Mesenchymal stem cell (in vitro differentiated cells and primary cell): Measurements from ENCODE around the gene KCNK5.

Experiments
- DNase-seq: peaks from one replicate; pipeline ENCODE4 v3.0.0-alpha.2; 2013
- H2AFZ ChIP-seq: one replicate; pipeline ENCODE4 v1.6.1; 2013; ENCODE audit warnings: low read depth, mild to moderate bottlenecking, control low read depth, inconsistent platforms, low read length, moderate library complexity
- H2AK5ac ChIP-seq: 2 replicates; pipeline ENCODE4 v1.6.1; 2013; ENCODE audit warnings: low read length, moderate library complexity, mild to moderate bottlenecking, inconsistent platforms; ENCODE audit not compliant: severe bottlenecking
- H2BK120ac ChIP-seq: one replicate; pipeline ENCODE4 v1.6.1; 2013; ENCODE audit warnings: low read depth, mild to moderate bottlenecking, inconsistent platforms, low read length, moderate library complexity
- H2BK12ac ChIP-seq, 2 experiments: one replicate each; pipeline ENCODE4 v1.6.1; 2013; ENCODE audit warnings: inconsistent platforms in 2 of 2, low read length in 2 of 2, mild to moderate bottlenecking in 2 of 2, moderate library complexity in 2 of 2, control low read depth in 1 of 2
- H2BK15ac ChIP-seq: one replicate; pipeline ENCODE4 v1.6.1; 2013; ENCODE audit warnings: mild to moderate bottlenecking, low read depth, inconsistent platforms; ENCODE audit not compliant: poor library complexity, severe bottlenecking
- H2BK5ac ChIP-seq: 2 replicates; pipeline ENCODE4 v1.6.1; 2013; ENCODE audit warnings: low read depth, mild to moderate bottlenecking, low read length, control low read depth, inconsistent platforms; ENCODE audit not compliant: poor library complexity, severe bottlenecking
- H3K14ac ChIP-seq, 2 experiments: one replicate each; pipeline ENCODE4 v1.6.1; 2013; ENCODE audit warnings: inconsistent platforms in 2 of 2, low read length in 2 of 2, control low read depth in 1 of 2, mild to moderate bottlenecking in 1 of 2, moderate library complexity in 1 of 2
- H3K18ac ChIP-seq, 2 experiments: one replicate each; pipeline ENCODE4 v1.6.1; 2013; ENCODE audit warnings: inconsistent platforms in 2 of 2, low read length in 2 of 2, control low read depth in 1 of 2, low read depth in 1 of 2, mild to moderate bottlenecking in 1 of 2
- H3K23ac ChIP-seq, 2 experiments: one replicate each; pipeline ENCODE4 v1.6.1; 2013; ENCODE audit warnings: inconsistent platforms in 2 of 2, low read length in 2 of 2, mild to moderate bottlenecking in 2 of 2, moderate library complexity in 2 of 2, control low read depth in 1 of 2
- H3K27ac ChIP-seq: 2 replicates; pipeline ENCODE4 v1.5.1; 2013; ENCODE audit warnings: mild to moderate bottlenecking, moderate library complexity, low read length, control low read depth, inconsistent platforms; ENCODE audit not compliant: poor library complexity, severe bottlenecking
- H3K27me3 ChIP-seq, 2 experiments: 2 replicates each; pipeline versions ENCODE4 v1.6.1 to v1.7.0; 2013; ENCODE audit warnings: low read length in 2 of 2, mild to moderate bottlenecking in 2 of 2, moderate library complexity in 2 of 2, control low read depth in 1 of 2, inconsistent platforms in 1 of 2; ENCODE audit not compliant: control insufficient read depth in 1 of 2, insufficient read depth in 1 of 2
- H3K36me3 ChIP-seq, 2 experiments: 2 replicates each; pipeline versions ENCODE4 v1.6.1 to v1.7.0; 2013; ENCODE audit warnings: low read length in 2 of 2, control low read depth in 1 of 2, inconsistent platforms in 1 of 2, low read depth in 1 of 2, mild to moderate bottlenecking in 1 of 2; ENCODE audit not compliant: insufficient read depth in 2 of 2, control insufficient read depth in 1 of 2
- H3K4ac ChIP-seq, 2 experiments: one replicate each; pipeline ENCODE4 v1.6.1; 2013; ENCODE audit warnings: inconsistent platforms in 2 of 2, low read length in 2 of 2, mild to moderate bottlenecking in 2 of 2, moderate library complexity in 2 of 2, control low read depth in 1 of 2, low read depth in 1 of 2
- H3K4me1 ChIP-seq: 2 replicates; pipeline ENCODE4 v1.6.1; 2013; ENCODE audit warnings: low read depth, low read length, control low read depth; ENCODE audit not compliant: control insufficient read depth, insufficient read depth
- H3K4me2 ChIP-seq: 2 replicates; pipeline ENCODE4 v1.6.1; 2013; ENCODE audit warnings: low read length, mild to moderate bottlenecking, inconsistent platforms; ENCODE audit not compliant: poor library complexity, severe bottlenecking
- H3K4me3 ChIP-seq, 2 experiments: 2 replicates each; pipeline versions ENCODE4 v1.5.1 to v1.7.0; 2013; ENCODE audit warnings: low read length in 2 of 2, mild to moderate bottlenecking in 2 of 2, control low read depth in 1 of 2, low read depth in 1 of 2; ENCODE audit not compliant: insufficient read depth in 1 of 2
- H3K79me1 ChIP-seq: replicated peaks from 2 replicates; pipeline ENCODE4 v1.6.1; 2013; ENCODE audit warnings: mild to moderate bottlenecking, control low read depth, low read length, inconsistent platforms; ENCODE audit not compliant: poor library complexity, severe bottlenecking
- H3K9ac ChIP-seq: 2 replicates; pipeline ENCODE4 v1.7.0; 2013; ENCODE audit warnings: mild to moderate bottlenecking, low read length, moderate library complexity
- H3K9me3 ChIP-seq: 2 replicates; pipeline ENCODE4 v1.7.0; 2013; ENCODE audit warnings: mild to moderate bottlenecking, low read length; ENCODE audit not compliant: control insufficient read depth
- H4K8ac ChIP-seq: one replicate; pipeline ENCODE4 v1.6.1; 2013; ENCODE audit warnings: inconsistent platforms, mild to moderate bottlenecking, low read length, moderate library complexity
- H4K91ac ChIP-seq: one replicate; pipeline ENCODE4 v1.6.1; 2013; ENCODE audit warnings: mild to moderate bottlenecking, low read length, inconsistent platforms
- WGBS: methylation state at CpG from one replicate; pipeline ENCODE4 v1.1.7; 2013; ENCODE audit warnings: mixed read lengths; 5-methylcytosine and 5-hydroxymethylcytosine counted together

The KCNK5 gene

GRCh38 chr6:39170389-39170788, 58.9 kb downstream of the KCNK5 start:
- no peak for DNase-seq
- no peak overlapping the region for H2BK5ac ChIP-seq
- H3K79me1 ChIP-seq, result no peaks in the 10 kb centered on the region
- H2AFZ ChIP-seq, result no peak overlapping the region
- H3K27ac ChIP-seq, result no peak overlapping the region
- H3K18ac ChIP-seq, result no peak overlapping the region
- H4K8ac ChIP-seq, result no peak overlapping the region
- no peak overlapping the region for H2AK5ac ChIP-seq
- H3K4me1 ChIP-seq, result peaks cover 2% of the 10 kb centered on the region
- H3K14ac ChIP-seq, result no peak overlapping the region
- H3K9me3 ChIP-seq, result peaks cover 13% of the 10 kb centered on the region
- H3K9ac ChIP-seq, result no peak overlapping the region
- H3K4me3 ChIP-seq, result no peak overlapping the region
- H4K91ac ChIP-seq, result no peak overlapping the region
- no peak overlapping the region for H2BK120ac ChIP-seq
- H3K27me3 ChIP-seq, result peaks cover 7 to 32% of the 10 kb centered on the region in 2 experiments
- H3K4ac ChIP-seq, result no peak overlapping the region
- H2BK15ac ChIP-seq, result no peak overlapping the region
- no peak overlapping the region for H3K23ac ChIP-seq
- H3K36me3 ChIP-seq, result no peaks in the 10 kb centered on the region
- H3K4me2 ChIP-seq, result no peak overlapping the region
- no peak overlapping the region for H2BK12ac ChIP-seq

- H3K4me1 ChIP-seq, result peaks cover 2% of the 10 kb centered on the region
Observed at GRCh38 chr6:39169448-39170344, 59.6 kb downstream of the KCNK5 start.

GRCh38 chr6:39167866-39168625, 61.2 kb downstream of the KCNK5 start:
- Histone ChIP-seq H3K4me2 (no peak overlapping the region), H3K4me3 (no peak overlapping the region), H2BK12ac (no peak overlapping the region), H3K36me3 (no peaks in the 10 kb centered on the region), H3K18ac (no peak overlapping the region), H3K23ac (no peak overlapping the region), H2AK5ac (no peak overlapping the region), H3K9me3 (peaks cover 11% of the 10 kb centered on the region), H4K91ac (no peak overlapping the region), H2BK15ac (no peak overlapping the region), H3K79me1 (no peaks in the 10 kb centered on the region), H3K27me3 (peaks cover 7 to 37% of the 10 kb centered on the region in 2 experiments), H3K27ac (no peak overlapping the region), H3K4ac (no peak overlapping the region), H2AFZ (no peak overlapping the region), H3K14ac (no peak overlapping the region), H3K9ac (no peak overlapping the region), H2BK5ac (no peak overlapping the region), H4K8ac (no peak overlapping the region), H2BK120ac (no peak overlapping the region), H3K4me1 (peaks cover 2% of the 10 kb centered on the region)
- WGBS, result 75% methylated on average over 9 of the region's 10 CpGs
- no peak for DNase-seq

More at GRCh38 chr6:39169448-39170344, 59.6 kb downstream of the KCNK5 start:
- Histone ChIP-seq H3K4ac (no peak overlapping the region), H3K9me3 (peaks cover 13% of the 10 kb centered on the region), H3K9ac (no peak overlapping the region), H2BK5ac (no peak overlapping the region), H2AK5ac (no peak overlapping the region), H4K91ac (no peak overlapping the region), H3K79me1 (no peaks in the 10 kb centered on the region), H3K36me3 (no peaks in the 10 kb centered on the region), H3K14ac (no peak overlapping the region), H3K4me2 (no peak overlapping the region), H2AFZ (no peak overlapping the region), H3K23ac (no peak overlapping the region), H2BK15ac (no peak overlapping the region), H2BK120ac (no peak overlapping the region), H4K8ac (no peak overlapping the region), H3K27ac (no peak overlapping the region), H3K18ac (no peak overlapping the region), H3K27me3 (peaks cover 7 to 36% of the 10 kb centered on the region in 2 experiments), H2BK12ac (no peak overlapping the region), H3K4me3 (no peak overlapping the region)
- DNase-seq, result no peak
- WGBS, result 77% methylated on average over 11 of the region's 14 CpGs

GRCh38 chr6:39167321-39167720, 62.0 kb downstream of the KCNK5 start:
- no peaks in the 10 kb centered on the region for H3K79me1 ChIP-seq
- no peak overlapping the region for H3K27ac ChIP-seq
- peaks cover 7 to 37% of the 10 kb centered on the region in 2 experiments for H3K27me3 ChIP-seq
- H3K18ac ChIP-seq, result no peak overlapping the region
- no peak overlapping the region for H3K23ac ChIP-seq
- H2BK12ac ChIP-seq, result no peak overlapping the region
- H2AFZ ChIP-seq, result no peak overlapping the region
- no peak for DNase-seq
- no peak overlapping the region for H3K4ac ChIP-seq
- H3K9ac ChIP-seq, result no peak overlapping the region
- no peak overlapping the region for H2BK5ac ChIP-seq
- H3K9me3 ChIP-seq, result peaks cover 11% of the 10 kb centered on the region
- H3K4me2 ChIP-seq, result no peak overlapping the region
- H3K36me3 ChIP-seq, result no peaks in the 10 kb centered on the region
- no peak overlapping the region for H2BK15ac ChIP-seq
- no peak overlapping the region for H2BK120ac ChIP-seq
- no peak overlapping the region for H4K8ac ChIP-seq
- H4K91ac ChIP-seq, result no peak overlapping the region
- no peak overlapping the region for H2AK5ac ChIP-seq
- H3K4me3 ChIP-seq, result no peak overlapping the region
- WGBS, result 100% methylated on average over 3 of the region's 5 CpGs
- peaks cover 2% of the 10 kb centered on the region for H3K4me1 ChIP-seq
- H3K14ac ChIP-seq, result no peak overlapping the region
